HepG2 (cell line): ENCODE measurements around the gene KRT10. TPM values are rescaled to one million over a fixed set of nuclear protein-coding genes. Genes with fewer than 3 reads are reported as not detected.
A peak's percentile ranks its signal among the peaks of the same experiment; 100 is the strongest.

Experiments used
- EZH2 ChIP-seq: conservative IDR thresholded peaks from 2 replicates; pipeline ENCODE4 v1.6.1; 2012; ENCODE audit warnings: mild to moderate bottlenecking, low read depth, low read length, moderate library complexity
- HES4 ChIP-seq: sonication (generic); formaldehyde crosslinking; IDR thresholded peaks from 2 replicates; pipeline ENCODE4 v1.9.0; 2021; ENCODE audit warnings: mild to moderate bottlenecking, missing genetic modification reagents, borderline replicate concordance
- JARID2 ChIP-seq: sonication (generic); formaldehyde crosslinking; IDR thresholded peaks from 2 replicates; pipeline ENCODE4 v1.8.1; 2023; ENCODE audit warnings: missing genetic modification reagents, inconsistent platforms; ENCODE audit not compliant: insufficient replicate concordance
- KDM6A ChIP-seq: IDR thresholded peaks from 2 replicates; pipeline ENCODE4 v1.6.1; 2016; ENCODE audit warnings: low read depth
- RELA ChIP-seq: sonication (generic); formaldehyde crosslinking; IDR thresholded peaks from 2 replicates; pipeline ENCODE4 v1.4.0; 2020; ENCODE audit warnings: missing genetic modification reagents
- REPIN1 ChIP-seq: sonication (generic); formaldehyde crosslinking; IDR thresholded peaks from 2 replicates; pipeline ENCODE4 v1.8.0; 2022; ENCODE audit warnings: missing genetic modification reagents, low read depth, mild to moderate bottlenecking, borderline replicate concordance
- SNRNP70 ChIP-seq: fragments of 200-400 bp; formaldehyde crosslinking; IDR thresholded peaks from 2 replicates; pipeline ENCODE4 v1.6.1; 2017; ENCODE audit warnings: mild to moderate bottlenecking, low read depth, low read length, moderate library complexity
- TBP ChIP-seq: sonication (generic); formaldehyde crosslinking; IDR thresholded peaks from 2 replicates; pipeline ENCODE4 v1.5.0; 2020; ENCODE audit warnings: missing genetic modification reagents
- ZBTB1 ChIP-seq: sonication (generic); formaldehyde crosslinking; IDR thresholded peaks from 2 replicates; pipeline ENCODE4 v1.4.0; 2020; ENCODE audit warnings: missing genetic modification reagents, borderline replicate concordance
- ZNF3 ChIP-seq: IDR thresholded peaks from 2 replicates; pipeline ENCODE4 v1.7.0; 2017; ENCODE audit warnings: inconsistent platforms
- ZNF510 ChIP-seq: sonication (generic); formaldehyde crosslinking; IDR thresholded peaks from 2 replicates; pipeline ENCODE4 v1.4.0; 2020; ENCODE audit warnings: low read depth, mild to moderate bottlenecking, missing genetic modification reagents
- ZNF678 ChIP-seq: sonication (generic); formaldehyde crosslinking; IDR thresholded peaks from 2 replicates; pipeline ENCODE4 v1.4.0; 2020; ENCODE audit warnings: mild to moderate bottlenecking, missing genetic modification reagents
- polyA plus RNA-seq, 8 experiments: library from polyadenylated mRNA; depleted of rRNA in 3 of 8; stranded (reverse) in 7 of 8; unstranded in 1 of 8; fragments of >200 nt; fragmentation: Illumina TruSeq in 4 of 8; extraction: Trizol in 4 of 8; gene quantifications; 2 replicates each; pipeline versions ENCODE4 v1.2.1 to v1.2.3, GENCODE V29; 2011 to 2016; ENCODE audit warnings: low read depth in 4 of 8, missing spikeins in 1 of 8, mixed read lengths in 1 of 8; ENCODE audit not compliant: insufficient read depth in 1 of 8
- total RNA-seq, 5 experiments: library from RNA; depleted of rRNA; stranded (reverse); fragments of >200 nt; fragmentation: Illumina TruSeq; extraction: Trizol; gene quantifications; 2 replicates each; pipeline ENCODE4 v1.2.3, GENCODE V29; 2016; ENCODE audit warnings: low read depth in 1 of 5
- TF ChIP-seq, protein P1 (sequence below): sonication (generic); formaldehyde crosslinking; IDR thresholded peaks from 2 replicates; pipeline ENCODE4 v1.9.0; 2021; ENCODE audit warnings: missing genetic modification reagents, borderline replicate concordance
- TF ChIP-seq, protein P2 (sequence below): sonication (generic); formaldehyde crosslinking; IDR thresholded peaks from 2 replicates; pipeline ENCODE4 v1.5.0; 2020; ENCODE audit warnings: missing genetic modification reagents
- TF ChIP-seq, protein P3 (sequence below): sonication (generic); formaldehyde crosslinking; IDR thresholded peaks from 2 replicates; pipeline ENCODE4 v1.4.0; 2020; ENCODE audit warnings: mild to moderate bottlenecking, missing genetic modification reagents, borderline replicate concordance
- TF ChIP-seq, protein P4 (sequence below), 2 experiments: IDR thresholded peaks; 2 replicates each; pipeline ENCODE4 v1.6.1; 2011 to 2012; ENCODE audit warnings: low read length in 2 of 2, borderline replicate concordance in 1 of 2, low read depth in 1 of 2, mild to moderate bottlenecking in 1 of 2, moderate library complexity in 1 of 2

Gene KRT10
- total and polyA plus RNA-seq, 2 of the 13 experiments (the other 11 are each of a cell fraction or from before 2014, with no cell fraction given), result 25.1 to 27.5 TPM

DNA sequence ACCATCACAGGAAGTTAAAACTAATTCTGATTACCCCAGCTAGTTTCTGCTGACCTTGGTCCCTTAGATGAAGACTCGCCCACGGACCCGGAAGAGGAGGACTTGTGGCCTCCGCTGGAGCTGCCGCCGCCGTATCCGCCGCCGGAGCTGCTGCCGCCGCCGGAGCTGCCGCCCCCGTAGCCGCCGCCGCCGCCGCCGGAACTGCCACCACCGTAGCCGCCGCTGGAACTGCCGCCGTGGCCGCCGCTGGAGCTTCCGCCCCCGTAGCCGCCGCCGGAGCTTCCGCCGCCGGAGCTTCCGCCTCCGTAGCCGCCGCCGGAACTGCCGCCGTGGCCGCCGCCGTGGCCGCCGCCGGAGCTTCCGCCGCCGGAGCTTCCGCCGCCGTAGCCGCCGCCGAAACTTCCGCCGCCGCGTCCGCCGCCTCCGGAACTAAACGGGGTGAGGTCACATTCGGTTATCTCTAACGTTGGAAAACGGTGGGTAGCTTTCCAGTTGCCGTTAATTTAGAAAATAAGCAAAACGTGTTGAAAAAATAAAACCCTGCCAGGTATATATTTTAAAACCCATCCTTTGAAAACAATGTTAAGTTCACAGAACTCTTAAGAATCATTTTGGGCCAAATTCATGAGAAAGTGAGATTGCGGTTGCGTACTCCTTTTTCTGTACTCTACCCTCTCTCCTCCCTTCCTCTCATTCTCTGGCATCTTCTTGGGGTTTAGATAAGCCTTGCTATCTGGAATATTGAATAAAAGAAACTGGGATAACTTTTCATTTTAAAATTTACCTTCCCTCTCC lies 3.5 kb downstream of the KRT10 start (continued):
- TF ChIP-seq, protein P1, sequence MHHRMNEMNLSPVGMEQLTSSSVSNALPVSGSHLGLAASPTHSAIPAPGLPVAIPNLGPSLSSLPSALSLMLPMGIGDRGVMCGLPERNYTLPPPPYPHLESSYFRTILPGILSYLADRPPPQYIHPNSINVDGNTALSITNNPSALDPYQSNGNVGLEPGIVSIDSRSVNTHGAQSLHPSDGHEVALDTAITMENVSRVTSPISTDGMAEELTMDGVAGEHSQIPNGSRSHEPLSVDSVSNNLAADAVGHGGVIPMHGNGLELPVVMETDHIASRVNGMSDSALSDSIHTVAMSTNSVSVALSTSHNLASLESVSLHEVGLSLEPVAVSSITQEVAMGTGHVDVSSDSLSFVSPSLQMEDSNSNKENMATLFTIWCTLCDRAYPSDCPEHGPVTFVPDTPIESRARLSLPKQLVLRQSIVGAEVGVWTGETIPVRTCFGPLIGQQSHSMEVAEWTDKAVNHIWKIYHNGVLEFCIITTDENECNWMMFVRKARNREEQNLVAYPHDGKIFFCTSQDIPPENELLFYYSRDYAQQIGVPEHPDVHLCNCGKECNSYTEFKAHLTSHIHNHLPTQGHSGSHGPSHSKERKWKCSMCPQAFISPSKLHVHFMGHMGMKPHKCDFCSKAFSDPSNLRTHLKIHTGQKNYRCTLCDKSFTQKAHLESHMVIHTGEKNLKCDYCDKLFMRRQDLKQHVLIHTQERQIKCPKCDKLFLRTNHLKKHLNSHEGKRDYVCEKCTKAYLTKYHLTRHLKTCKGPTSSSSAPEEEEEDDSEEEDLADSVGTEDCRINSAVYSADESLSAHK, result no peak
- TF ChIP-seq ZBTB1 (CRISPR knock-in tag), result no peak
- no peak for TF ChIP-seq ZNF3
- TF ChIP-seq ZNF510 (CRISPR knock-in tag), result no peak
- peak; percentile 73; the same call in 1 of the 2 replicates for TF ChIP-seq HES4
- no peak for TF ChIP-seq TBP (CRISPR knock-in tag)
- TF ChIP-seq RELA, result peak; percentile 66; the same call in 1 of the 2 replicates
- TF ChIP-seq, protein P2, sequence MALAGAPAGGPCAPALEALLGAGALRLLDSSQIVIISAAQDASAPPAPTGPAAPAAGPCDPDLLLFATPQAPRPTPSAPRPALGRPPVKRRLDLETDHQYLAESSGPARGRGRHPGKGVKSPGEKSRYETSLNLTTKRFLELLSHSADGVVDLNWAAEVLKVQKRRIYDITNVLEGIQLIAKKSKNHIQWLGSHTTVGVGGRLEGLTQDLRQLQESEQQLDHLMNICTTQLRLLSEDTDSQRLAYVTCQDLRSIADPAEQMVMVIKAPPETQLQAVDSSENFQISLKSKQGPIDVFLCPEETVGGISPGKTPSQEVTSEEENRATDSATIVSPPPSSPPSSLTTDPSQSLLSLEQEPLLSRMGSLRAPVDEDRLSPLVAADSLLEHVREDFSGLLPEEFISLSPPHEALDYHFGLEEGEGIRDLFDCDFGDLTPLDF (CRISPR knock-in tag), result no peak
- no peak for TF ChIP-seq JARID2 (CRISPR knock-in tag)
- TF ChIP-seq EZH2, result no peak
- TF ChIP-seq, protein P3, sequence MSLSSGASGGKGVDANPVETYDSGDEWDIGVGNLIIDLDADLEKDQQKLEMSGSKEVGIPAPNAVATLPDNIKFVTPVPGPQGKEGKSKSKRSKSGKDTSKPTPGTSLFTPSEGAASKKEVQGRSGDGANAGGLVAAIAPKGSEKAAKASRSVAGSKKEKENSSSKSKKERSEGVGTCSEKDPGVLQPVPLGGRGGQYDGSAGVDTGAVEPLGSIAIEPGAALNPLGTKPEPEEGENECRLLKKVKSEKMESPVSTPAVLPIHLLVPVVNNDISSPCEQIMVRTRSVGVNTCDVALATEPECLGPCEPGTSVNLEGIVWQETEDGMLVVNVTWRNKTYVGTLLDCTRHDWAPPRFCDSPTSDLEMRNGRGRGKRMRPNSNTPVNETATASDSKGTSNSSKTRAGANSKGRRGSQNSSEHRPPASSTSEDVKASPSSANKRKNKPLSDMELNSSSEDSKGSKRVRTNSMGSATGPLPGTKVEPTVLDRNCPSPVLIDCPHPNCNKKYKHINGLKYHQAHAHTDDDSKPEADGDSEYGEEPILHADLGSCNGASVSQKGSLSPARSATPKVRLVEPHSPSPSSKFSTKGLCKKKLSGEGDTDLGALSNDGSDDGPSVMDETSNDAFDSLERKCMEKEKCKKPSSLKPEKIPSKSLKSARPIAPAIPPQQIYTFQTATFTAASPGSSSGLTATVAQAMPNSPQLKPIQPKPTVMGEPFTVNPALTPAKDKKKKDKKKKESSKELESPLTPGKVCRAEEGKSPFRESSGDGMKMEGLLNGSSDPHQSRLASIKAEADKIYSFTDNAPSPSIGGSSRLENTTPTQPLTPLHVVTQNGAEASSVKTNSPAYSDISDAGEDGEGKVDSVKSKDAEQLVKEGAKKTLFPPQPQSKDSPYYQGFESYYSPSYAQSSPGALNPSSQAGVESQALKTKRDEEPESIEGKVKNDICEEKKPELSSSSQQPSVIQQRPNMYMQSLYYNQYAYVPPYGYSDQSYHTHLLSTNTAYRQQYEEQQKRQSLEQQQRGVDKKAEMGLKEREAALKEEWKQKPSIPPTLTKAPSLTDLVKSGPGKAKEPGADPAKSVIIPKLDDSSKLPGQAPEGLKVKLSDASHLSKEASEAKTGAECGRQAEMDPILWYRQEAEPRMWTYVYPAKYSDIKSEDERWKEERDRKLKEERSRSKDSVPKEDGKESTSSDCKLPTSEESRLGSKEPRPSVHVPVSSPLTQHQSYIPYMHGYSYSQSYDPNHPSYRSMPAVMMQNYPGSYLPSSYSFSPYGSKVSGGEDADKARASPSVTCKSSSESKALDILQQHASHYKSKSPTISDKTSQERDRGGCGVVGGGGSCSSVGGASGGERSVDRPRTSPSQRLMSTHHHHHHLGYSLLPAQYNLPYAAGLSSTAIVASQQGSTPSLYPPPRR (CRISPR knock-in tag), result no peak
- TF ChIP-seq ZNF678, result no peak
- no peak for TF ChIP-seq REPIN1
- TF ChIP-seq SNRNP70, result no peak
- TF ChIP-seq KDM6A, result no peak
- TF ChIP-seq, protein P4, sequence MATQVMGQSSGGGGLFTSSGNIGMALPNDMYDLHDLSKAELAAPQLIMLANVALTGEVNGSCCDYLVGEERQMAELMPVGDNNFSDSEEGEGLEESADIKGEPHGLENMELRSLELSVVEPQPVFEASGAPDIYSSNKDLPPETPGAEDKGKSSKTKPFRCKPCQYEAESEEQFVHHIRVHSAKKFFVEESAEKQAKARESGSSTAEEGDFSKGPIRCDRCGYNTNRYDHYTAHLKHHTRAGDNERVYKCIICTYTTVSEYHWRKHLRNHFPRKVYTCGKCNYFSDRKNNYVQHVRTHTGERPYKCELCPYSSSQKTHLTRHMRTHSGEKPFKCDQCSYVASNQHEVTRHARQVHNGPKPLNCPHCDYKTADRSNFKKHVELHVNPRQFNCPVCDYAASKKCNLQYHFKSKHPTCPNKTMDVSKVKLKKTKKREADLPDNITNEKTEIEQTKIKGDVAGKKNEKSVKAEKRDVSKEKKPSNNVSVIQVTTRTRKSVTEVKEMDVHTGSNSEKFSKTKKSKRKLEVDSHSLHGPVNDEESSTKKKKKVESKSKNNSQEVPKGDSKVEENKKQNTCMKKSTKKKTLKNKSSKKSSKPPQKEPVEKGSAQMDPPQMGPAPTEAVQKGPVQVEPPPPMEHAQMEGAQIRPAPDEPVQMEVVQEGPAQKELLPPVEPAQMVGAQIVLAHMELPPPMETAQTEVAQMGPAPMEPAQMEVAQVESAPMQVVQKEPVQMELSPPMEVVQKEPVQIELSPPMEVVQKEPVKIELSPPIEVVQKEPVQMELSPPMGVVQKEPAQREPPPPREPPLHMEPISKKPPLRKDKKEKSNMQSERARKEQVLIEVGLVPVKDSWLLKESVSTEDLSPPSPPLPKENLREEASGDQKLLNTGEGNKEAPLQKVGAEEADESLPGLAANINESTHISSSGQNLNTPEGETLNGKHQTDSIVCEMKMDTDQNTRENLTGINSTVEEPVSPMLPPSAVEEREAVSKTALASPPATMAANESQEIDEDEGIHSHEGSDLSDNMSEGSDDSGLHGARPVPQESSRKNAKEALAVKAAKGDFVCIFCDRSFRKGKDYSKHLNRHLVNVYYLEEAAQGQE (IDR thresholded peaks at IDR 0.05; ENCODE audit: borderline replicate concordance in 1 of 2, low read depth in 1 of 2, low read length in 2 of 2), result no peak
